ENCODE results near the gene PDE8A.

DNA sequence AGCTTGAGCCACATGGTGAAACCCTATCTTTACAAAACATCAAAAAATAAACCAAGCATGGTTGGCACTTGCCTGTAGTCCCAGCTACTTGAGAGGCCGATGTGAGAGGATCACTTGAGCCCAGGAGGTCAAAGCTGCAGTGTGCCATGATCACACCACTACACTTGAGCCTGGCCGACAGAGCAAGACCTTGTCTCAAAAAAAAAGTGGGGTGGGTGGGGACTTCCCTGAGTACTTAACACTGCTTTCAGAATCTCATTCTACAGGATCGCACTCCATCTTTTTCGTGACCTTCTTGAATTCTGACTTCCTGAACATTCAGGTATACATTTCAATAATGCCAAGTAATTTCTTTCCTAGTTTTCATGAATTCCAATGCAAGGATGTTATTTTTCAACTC lies 91.3 kb downstream of the PDE8A start:
- TF ChIP-seq EZH2 (IDR thresholded peaks at IDR 0.05; ENCODE audit: borderline replicate concordance, low read length): no peak
- TF ChIP-seq, protein P1, sequence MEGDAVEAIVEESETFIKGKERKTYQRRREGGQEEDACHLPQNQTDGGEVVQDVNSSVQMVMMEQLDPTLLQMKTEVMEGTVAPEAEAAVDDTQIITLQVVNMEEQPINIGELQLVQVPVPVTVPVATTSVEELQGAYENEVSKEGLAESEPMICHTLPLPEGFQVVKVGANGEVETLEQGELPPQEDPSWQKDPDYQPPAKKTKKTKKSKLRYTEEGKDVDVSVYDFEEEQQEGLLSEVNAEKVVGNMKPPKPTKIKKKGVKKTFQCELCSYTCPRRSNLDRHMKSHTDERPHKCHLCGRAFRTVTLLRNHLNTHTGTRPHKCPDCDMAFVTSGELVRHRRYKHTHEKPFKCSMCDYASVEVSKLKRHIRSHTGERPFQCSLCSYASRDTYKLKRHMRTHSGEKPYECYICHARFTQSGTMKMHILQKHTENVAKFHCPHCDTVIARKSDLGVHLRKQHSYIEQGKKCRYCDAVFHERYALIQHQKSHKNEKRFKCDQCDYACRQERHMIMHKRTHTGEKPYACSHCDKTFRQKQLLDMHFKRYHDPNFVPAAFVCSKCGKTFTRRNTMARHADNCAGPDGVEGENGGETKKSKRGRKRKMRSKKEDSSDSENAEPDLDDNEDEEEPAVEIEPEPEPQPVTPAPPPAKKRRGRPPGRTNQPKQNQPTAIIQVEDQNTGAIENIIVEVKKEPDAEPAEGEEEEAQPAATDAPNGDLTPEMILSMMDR (conservative IDR thresholded peaks at IDR 0.05 in 1 of 2, IDR thresholded peaks at IDR 0.05 in 1 of 2; ENCODE audit: extremely low read depth in 1 of 2, insufficient read depth in 1 of 2, low read depth in 1 of 2, low read length in 2 of 2): no peak
